Mammary epithelial cell (primary cell): ENCODE measurements around the gene GNG10.

Experiments
- EZH2 ChIP-seq: IDR thresholded peaks from 2 replicates; pipeline ENCODE4 v1.6.1; 2012; ENCODE audit warnings: low read length, inconsistent platforms, borderline replicate concordance
- TF ChIP-seq, protein P1 (sequence below), 2 donors: IDR thresholded peaks in 1 of 2; conservative IDR thresholded peaks in 1 of 2; 2 replicates each; pipeline ENCODE4 v1.5.1; 2011 to 2012; ENCODE audit warnings: inconsistent platforms in 2 of 2, low read length in 2 of 2, mild to moderate bottlenecking in 2 of 2, control low read depth in 1 of 2, low read depth in 1 of 2; ENCODE audit not compliant: insufficient read depth in 1 of 2; ENCODE audit errors: extremely low read depth in 1 of 2

DNA sequence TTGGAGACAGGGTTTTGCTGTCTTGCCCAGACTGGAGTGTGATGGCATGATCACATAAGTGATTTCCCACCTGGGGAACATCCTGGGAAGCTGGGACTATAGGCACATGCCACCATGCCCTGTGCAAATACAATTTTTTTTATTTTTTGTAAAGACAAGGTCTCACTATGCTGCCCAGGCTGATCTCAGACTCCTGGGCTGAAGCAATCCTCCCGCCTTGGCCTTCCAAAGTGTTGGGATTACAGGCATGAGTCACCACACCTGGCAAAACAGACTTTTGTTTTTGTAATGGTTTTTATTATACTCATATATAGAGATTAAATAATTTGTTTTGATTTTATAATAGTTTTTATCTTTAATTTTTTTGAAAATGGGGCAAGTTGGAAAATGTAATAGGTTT lies 15.6 kb upstream of the GNG10 start:
- TF ChIP-seq, protein P1, sequence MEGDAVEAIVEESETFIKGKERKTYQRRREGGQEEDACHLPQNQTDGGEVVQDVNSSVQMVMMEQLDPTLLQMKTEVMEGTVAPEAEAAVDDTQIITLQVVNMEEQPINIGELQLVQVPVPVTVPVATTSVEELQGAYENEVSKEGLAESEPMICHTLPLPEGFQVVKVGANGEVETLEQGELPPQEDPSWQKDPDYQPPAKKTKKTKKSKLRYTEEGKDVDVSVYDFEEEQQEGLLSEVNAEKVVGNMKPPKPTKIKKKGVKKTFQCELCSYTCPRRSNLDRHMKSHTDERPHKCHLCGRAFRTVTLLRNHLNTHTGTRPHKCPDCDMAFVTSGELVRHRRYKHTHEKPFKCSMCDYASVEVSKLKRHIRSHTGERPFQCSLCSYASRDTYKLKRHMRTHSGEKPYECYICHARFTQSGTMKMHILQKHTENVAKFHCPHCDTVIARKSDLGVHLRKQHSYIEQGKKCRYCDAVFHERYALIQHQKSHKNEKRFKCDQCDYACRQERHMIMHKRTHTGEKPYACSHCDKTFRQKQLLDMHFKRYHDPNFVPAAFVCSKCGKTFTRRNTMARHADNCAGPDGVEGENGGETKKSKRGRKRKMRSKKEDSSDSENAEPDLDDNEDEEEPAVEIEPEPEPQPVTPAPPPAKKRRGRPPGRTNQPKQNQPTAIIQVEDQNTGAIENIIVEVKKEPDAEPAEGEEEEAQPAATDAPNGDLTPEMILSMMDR (conservative IDR thresholded peaks at IDR 0.05 in 1 of 2, IDR thresholded peaks at IDR 0.05 in 1 of 2; ENCODE audit: extremely low read depth in 1 of 2, insufficient read depth in 1 of 2, low read depth in 1 of 2, low read length in 2 of 2), result no peak
- no peak for TF ChIP-seq EZH2
